Measurements from ENCODE around the gene TNIK.

TNIK gene

DNA sequence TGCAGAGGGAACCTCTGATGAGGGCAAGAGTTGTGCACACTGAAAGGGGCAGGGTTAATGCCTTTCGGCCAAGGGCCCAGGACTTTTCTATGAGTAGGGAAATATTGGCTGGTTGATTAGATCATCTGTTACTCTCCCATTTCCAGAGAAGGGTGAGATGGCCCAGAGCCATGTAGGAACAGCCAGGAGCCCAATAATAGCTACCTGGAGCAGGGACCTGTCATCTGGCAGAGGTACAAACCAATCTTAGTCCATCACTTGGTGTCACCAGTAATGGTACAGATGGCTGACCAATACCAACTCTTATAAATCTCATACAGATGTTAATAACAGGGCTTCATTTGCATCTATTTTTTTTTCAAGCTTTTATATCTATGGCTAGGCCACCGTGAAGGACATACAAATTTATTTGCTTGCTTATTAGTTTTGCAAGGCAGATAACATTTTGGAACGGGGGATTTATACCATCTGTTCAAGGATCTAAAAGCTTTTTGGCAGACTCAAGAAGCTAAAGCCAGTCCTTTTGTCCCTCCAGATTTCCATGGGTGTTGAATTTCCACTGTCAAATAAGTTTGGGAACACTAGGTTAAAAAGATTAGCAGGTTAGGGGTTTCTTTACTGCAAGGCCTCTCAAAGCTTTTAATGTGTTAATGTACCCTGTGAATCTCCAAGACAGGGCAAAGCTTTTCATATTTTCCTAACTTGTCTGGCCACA is 79.3 kb downstream of the TNIK start:
- TF ChIP-seq, protein P1, sequence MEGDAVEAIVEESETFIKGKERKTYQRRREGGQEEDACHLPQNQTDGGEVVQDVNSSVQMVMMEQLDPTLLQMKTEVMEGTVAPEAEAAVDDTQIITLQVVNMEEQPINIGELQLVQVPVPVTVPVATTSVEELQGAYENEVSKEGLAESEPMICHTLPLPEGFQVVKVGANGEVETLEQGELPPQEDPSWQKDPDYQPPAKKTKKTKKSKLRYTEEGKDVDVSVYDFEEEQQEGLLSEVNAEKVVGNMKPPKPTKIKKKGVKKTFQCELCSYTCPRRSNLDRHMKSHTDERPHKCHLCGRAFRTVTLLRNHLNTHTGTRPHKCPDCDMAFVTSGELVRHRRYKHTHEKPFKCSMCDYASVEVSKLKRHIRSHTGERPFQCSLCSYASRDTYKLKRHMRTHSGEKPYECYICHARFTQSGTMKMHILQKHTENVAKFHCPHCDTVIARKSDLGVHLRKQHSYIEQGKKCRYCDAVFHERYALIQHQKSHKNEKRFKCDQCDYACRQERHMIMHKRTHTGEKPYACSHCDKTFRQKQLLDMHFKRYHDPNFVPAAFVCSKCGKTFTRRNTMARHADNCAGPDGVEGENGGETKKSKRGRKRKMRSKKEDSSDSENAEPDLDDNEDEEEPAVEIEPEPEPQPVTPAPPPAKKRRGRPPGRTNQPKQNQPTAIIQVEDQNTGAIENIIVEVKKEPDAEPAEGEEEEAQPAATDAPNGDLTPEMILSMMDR (IDR thresholded peaks at IDR 0.05; ENCODE audit: borderline replicate concordance, control extremely low read depth, extremely low read depth, insufficient read depth, missing control alignments), result no peak
- in situ Hi-C loops (cut with MboI; ENCODE audit: low sequenced_read_pairs, unreplicated experiment), result no loop called here
- DNase-seq (ENCODE audit: low spot score), result no peak

DNA sequence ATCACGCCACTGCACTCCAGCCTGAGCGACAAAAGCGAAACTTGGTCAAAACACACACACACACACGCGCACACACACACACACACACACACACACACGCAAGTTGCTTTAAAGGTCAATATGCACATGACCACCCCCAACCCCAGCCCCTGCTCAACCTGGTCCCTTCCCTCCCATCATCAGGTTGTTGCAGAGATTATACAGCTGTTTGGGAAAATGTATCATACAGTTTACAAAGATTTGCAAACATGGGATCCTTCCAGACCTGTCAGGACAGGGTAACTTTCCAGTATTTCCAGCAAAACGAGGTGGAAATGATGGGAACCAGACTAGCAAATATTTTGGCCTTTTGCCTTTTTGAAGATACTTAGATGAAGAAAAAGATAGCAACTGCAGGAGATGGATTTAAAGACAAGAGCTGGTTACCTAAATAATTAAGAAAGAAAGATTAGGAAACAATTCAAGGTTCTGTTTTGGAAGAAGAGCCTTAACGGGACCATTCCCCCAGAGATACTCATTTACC is 80.2 kb downstream of the TNIK start:
- in situ Hi-C loops (cut with MboI; ENCODE audit: low sequenced_read_pairs, unreplicated experiment), result no loop called here
- TF ChIP-seq, protein P1 (IDR thresholded peaks at IDR 0.05; ENCODE audit: borderline replicate concordance, control extremely low read depth, extremely low read depth, insufficient read depth, missing control alignments), result no peak
- DNase-seq (ENCODE audit: low spot score), result no peak

DNA sequence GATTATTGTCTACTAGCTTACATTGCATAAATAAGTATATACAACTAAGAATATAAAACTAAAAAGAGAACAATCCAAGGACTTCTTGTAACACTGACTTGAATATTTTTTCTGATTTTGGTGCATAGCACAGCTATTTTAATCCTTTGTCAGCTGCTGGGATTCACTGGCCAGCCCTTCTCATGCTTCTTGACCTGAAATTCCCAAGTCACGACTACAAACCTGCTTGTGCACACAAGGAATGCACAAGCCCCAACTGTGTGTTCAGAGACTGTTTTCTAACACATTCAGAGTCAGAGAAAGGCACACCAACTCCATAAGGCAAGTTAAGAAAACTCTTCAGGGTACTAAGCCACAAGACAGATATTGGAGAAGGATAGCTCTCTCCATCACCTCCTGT is 80.9 kb downstream of the TNIK start:
- in situ Hi-C loops (cut with MboI; ENCODE audit: low sequenced_read_pairs, unreplicated experiment), result no loop called here
- no peak for DNase-seq (ENCODE audit: low spot score)
- TF ChIP-seq, protein P1 (IDR thresholded peaks at IDR 0.05; ENCODE audit: borderline replicate concordance, control extremely low read depth, extremely low read depth, insufficient read depth, missing control alignments), result no peak

DNA sequence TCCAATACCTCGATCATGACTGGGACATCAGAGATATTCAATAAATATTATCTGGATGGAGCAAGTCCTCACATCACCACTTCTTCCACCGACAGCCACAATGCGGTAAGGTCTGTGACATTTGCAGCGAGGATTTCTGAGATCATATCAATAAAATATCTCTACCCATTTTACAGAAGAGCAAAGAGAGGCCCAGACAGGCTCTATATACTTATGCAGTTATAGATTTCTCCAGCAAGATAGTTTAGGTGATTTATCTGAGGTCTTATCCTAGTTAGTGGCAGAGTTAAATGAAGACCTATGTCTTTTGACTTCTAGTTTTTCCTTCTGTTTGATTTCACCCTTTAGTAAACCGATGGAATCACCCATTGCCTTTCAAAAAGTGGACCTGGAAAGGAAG is 81.6 kb downstream of the TNIK start:
- TF ChIP-seq, protein P1 (IDR thresholded peaks at IDR 0.05; ENCODE audit: borderline replicate concordance, control extremely low read depth, extremely low read depth, insufficient read depth, missing control alignments), result no peak
- no peak for DNase-seq (ENCODE audit: low spot score)
- in situ Hi-C loops (cut with MboI; ENCODE audit: low sequenced_read_pairs, unreplicated experiment), result no loop called here

DNA sequence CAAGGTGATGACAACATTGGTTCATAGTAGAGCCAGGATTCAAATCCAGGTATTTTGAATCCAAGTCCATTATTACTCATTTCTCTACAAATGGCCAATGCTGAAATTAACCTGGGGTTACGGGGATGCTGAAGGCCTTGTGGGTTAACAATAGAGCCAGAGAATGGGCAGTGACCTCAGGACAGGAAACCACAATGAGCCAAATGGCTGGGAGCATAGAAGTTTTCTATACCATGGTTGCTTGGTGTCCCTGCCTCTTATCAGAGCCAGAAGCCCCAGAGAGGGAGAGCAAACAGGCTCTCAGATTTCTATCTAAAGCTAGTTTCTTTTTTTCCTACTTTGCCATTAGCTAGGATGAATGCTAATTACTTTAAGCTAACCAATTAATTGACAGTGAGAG is 82.3 kb downstream of the TNIK start:
- in situ Hi-C loops (cut with MboI; ENCODE audit: low sequenced_read_pairs, unreplicated experiment), result no loop called here
- TF ChIP-seq, protein P1 (IDR thresholded peaks at IDR 0.05; ENCODE audit: borderline replicate concordance, control extremely low read depth, extremely low read depth, insufficient read depth, missing control alignments), result no peak
- no peak for DNase-seq (ENCODE audit: low spot score)

DNA sequence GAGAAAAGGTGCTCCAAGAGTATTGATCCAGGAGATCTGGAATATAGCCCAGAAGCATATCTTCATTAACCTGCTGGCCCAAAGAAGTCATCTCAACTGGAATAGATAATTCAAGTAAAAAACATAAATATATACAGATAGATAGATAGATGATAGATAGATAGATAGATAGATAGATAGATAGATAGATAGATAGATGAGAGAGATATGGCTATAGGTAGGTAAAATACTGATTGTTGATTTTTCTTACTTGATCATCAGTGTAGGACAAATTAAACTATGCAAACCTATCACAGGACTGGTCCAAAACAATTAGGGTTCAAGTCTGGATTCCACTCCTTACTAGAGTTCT is 83.6 kb downstream of the TNIK start:
- TF ChIP-seq, protein P1 (IDR thresholded peaks at IDR 0.05; ENCODE audit: borderline replicate concordance, control extremely low read depth, extremely low read depth, insufficient read depth, missing control alignments), result no peak
- in situ Hi-C loops (cut with MboI; ENCODE audit: low sequenced_read_pairs, unreplicated experiment), result no loop called here
- DNase-seq (ENCODE audit: low spot score), result no peak

All from GM13976 (cell line).